ENCODE data around the gene ZNF564. TPM values are rescaled to one million over a fixed set of nuclear protein-coding genes. Genes with fewer than 3 reads are reported as not detected.

Gene ZNF564
- 20.0 to 23.6 TPM (median 21.8 TPM) in 3 replicates for total RNA-seq

DNA sequence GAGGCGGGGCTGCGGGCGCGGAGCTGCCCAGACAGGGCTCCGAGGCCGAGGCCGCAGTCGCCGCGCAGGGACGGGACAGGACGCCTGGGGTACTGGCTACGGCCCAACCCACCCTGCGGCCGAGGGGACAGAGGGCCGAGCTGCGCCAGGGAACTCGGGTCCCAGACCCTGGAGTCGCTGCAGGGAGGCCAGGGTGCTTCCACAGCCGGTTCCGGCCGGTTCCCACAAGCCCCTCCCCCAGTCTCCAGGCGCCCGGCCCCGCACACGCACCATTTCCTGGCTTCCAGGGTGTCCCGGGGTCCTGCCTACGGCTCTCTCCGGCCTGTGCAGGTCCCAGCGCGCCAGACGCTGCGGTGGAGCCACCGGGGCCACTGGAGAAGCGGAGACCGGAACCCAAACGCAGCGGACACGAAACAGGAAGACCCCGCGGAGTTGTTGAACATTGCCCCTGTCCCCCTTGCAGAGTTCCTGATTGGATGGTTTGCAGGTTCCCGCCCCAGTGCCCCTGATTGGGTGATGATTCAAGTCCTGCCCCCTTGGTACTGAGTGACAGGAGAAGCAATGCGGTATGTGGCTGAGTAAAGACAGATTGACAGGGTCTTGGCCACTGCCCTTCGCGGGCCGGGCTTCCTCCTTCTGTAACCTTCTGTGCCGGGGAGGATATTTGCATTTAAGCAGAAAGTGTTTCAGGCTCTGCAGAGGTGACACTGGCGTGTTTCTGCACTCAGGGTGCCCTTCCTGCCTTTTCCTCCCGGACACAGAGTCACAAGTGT, at the start of gene ZNF564:
Gene ZNF564 (minus strand): TSS at position 423 of the 773 bp plus-strand sequence. CDS start 150 bp downstream, at position 273.
- peaks cover 25% of the 10 kb centered on the region for H3K4me1 Mint-ChIP-seq
- no peaks in the 10 kb centered on the region for H3K27me3 Mint-ChIP-seq (ENCODE audit: low read depth)
- H3K4me3 Mint-ChIP-seq: peak within 1 kb of the TSS; percentile 90
- H3K27ac Mint-ChIP-seq: peak within 1 kb of the TSS; percentile 99
- TF ChIP-seq, protein P1, sequence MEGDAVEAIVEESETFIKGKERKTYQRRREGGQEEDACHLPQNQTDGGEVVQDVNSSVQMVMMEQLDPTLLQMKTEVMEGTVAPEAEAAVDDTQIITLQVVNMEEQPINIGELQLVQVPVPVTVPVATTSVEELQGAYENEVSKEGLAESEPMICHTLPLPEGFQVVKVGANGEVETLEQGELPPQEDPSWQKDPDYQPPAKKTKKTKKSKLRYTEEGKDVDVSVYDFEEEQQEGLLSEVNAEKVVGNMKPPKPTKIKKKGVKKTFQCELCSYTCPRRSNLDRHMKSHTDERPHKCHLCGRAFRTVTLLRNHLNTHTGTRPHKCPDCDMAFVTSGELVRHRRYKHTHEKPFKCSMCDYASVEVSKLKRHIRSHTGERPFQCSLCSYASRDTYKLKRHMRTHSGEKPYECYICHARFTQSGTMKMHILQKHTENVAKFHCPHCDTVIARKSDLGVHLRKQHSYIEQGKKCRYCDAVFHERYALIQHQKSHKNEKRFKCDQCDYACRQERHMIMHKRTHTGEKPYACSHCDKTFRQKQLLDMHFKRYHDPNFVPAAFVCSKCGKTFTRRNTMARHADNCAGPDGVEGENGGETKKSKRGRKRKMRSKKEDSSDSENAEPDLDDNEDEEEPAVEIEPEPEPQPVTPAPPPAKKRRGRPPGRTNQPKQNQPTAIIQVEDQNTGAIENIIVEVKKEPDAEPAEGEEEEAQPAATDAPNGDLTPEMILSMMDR (IDR thresholded peaks at IDR 0.05; ENCODE audit: unreplicated experiment): no peak
- DNase-seq (ENCODE audit: low spot score in 2 of 2, unreplicated experiment in 2 of 2): peak; percentile 79 to 88
- H3K36me3 Mint-ChIP-seq: peaks cover 19% of the 10 kb centered on the region
- peaks cover 9% of the 10 kb centered on the region for H3K9me3 Mint-ChIP-seq

DNA sequence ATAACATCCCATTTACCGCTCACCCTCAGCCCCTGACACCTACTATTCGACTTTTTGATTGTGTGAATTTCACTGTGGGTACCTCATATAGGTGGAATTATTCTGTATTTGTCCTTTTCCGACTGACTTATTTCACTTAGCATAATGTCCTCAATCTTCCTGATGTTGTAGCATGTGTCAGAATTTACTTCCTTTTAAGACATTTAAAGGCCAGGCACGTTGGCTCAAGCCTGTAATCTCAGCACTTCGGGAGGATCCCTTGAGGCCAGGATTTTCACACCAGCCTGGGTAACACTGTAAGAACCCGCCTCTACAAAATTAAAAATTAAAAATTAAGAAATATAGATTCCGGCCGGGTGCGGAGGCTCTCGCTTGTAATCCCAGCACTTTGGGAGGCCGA, 46.3 kb upstream of the ZNF564 start:
- H3K9me3 Mint-ChIP-seq: no peaks in the 10 kb centered on the region
- H3K4me3 Mint-ChIP-seq: no peak overlapping the region
- no peaks in the 10 kb centered on the region for H3K4me1 Mint-ChIP-seq
- DNase-seq (ENCODE audit: low spot score in 2 of 2, unreplicated experiment in 2 of 2): no peak
- TF ChIP-seq, protein P1 (IDR thresholded peaks at IDR 0.05; ENCODE audit: unreplicated experiment): no peak
- H3K27me3 Mint-ChIP-seq (ENCODE audit: low read depth): no peaks in the 10 kb centered on the region
- H3K27ac Mint-ChIP-seq: no peak overlapping the region
- H3K36me3 Mint-ChIP-seq: peaks cover 36% of the 10 kb centered on the region

DNA sequence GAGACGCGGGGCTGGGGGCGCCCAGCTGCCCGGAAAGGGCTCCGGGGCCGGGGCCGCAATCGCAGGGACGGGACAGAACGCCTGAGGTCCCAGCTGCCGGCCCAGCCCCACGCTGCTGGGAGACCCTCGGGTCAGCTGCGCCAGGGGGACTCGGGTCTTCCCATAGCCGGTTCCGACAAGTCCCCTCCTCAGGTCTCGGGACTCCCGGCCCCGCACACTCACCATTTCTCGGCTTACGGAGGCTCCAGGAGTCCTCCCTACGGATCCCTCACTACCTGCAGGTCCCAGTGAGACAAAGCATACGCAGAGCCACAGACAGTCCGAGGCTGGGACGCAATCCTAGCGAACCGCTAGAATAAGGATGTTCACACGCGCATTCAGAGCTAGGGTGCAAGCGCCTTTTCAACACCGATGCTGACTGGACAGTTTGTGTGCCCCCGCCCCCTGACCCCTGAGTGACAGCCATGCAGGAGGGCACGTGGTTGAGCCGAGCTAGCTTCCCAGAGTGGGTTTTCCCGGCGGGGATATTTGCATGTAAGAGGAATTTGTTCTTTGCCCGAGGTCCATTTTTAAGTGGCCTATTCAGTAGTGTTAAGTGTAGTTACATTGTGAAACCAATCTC, 45.8 kb upstream of the ZNF564 start:
- Mint-ChIP-seq H3K4me3 (no peak overlapping the region), H3K27me3 (ENCODE audit: low read depth) (no peaks in the 10 kb centered on the region), H3K27ac (no peak overlapping the region), H3K9me3 (no peaks in the 10 kb centered on the region), H3K4me1 (no peaks in the 10 kb centered on the region), H3K36me3 (peaks cover 31% of the 10 kb centered on the region)
- TF ChIP-seq, protein P1 (IDR thresholded peaks at IDR 0.05; ENCODE audit: unreplicated experiment): no peak
- no peak for DNase-seq (ENCODE audit: low spot score in 2 of 2, unreplicated experiment in 2 of 2)

DNA sequence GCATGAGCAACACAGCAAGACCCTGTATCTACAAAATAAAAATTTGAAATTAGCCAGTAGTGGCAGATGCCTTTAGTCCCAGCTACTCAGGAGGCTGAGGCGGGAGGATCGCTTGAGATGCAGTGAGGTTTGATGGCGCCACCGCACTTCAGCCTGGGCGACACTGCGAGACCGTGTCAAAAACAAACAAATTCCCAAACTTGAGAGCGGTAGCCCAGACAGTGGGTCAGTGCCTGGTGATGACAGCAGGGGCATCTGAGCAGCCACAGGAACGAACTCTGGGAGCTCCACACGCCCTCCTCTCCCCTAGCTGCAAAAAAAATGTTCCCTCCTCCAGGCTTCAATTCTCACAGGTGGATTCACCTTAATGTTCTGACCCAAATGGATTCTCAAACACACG, 45.2 kb upstream of the ZNF564 start:
- peaks cover 32% of the 10 kb centered on the region for H3K36me3 Mint-ChIP-seq
- H3K27ac Mint-ChIP-seq: no peak overlapping the region
- no peak overlapping the region for H3K4me3 Mint-ChIP-seq
- no peak for DNase-seq (ENCODE audit: low spot score in 2 of 2, unreplicated experiment in 2 of 2)
- TF ChIP-seq, protein P1 (IDR thresholded peaks at IDR 0.05; ENCODE audit: unreplicated experiment): no peak
- no peaks in the 10 kb centered on the region for H3K4me1 Mint-ChIP-seq
- no peaks in the 10 kb centered on the region for H3K9me3 Mint-ChIP-seq
- H3K27me3 Mint-ChIP-seq (ENCODE audit: low read depth): no peaks in the 10 kb centered on the region

DNA sequence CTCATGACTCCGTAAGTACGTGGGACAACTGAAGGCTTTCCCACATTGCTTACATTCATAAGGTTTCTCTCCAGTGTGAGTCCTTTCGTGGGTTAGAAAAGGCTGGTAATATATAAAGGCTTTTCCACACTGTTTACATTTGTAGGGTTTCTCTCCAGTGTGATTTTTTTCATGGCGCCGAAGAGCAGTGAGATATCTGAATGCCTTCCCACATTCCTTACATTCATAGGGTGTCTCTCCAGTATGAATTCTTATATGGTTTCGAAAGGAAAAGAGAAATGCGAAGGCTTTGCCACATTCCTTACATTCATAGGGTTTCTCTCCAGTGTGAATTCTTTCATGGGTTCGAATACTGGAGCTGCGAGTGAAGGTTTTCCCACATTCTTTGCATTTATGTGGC, 29.8 kb upstream of the ZNF564 start:
- TF ChIP-seq, protein P1 (IDR thresholded peaks at IDR 0.05; ENCODE audit: unreplicated experiment): no peak
- Mint-ChIP-seq H3K27ac (no peak overlapping the region), H3K4me3 (no peak overlapping the region), H3K27me3 (ENCODE audit: low read depth) (no peaks in the 10 kb centered on the region), H3K36me3 (peaks cover 62% of the 10 kb centered on the region), H3K4me1 (no peaks in the 10 kb centered on the region), H3K9me3 (peaks cover 41% of the 10 kb centered on the region)
- DNase-seq (ENCODE audit: low spot score in 2 of 2, unreplicated experiment in 2 of 2): no peak
